HG03460 (cell line): ENCODE results near the gene ROR2.

Source experiments
- ATAC-seq: cut with Tn5 transposase; IDR thresholded peaks from one replicate; pipeline ENCODE4 v1.9.1; 2021; ENCODE audit not compliant: unreplicated experiment

The ROR2 gene

GRCh38 chr9:91753711-91754110 lies 196.3 kb downstream of the ROR2 start:
- no peak for ATAC-seq

- ATAC-seq, result no peak
These were observed 198.1 kb downstream of the ROR2 start for GRCh38 chr9:91751922-91752321.

GRCh38 chr9:91750343-91750742 lies 199.7 kb downstream of the ROR2 start:
- no peak for ATAC-seq

- ATAC-seq, result no peak
These were observed 203.1 kb downstream of the ROR2 start for GRCh38 chr9:91746904-91747303.

GRCh38 chr9:91746357-91746756 lies 203.7 kb downstream of the ROR2 start:
- ATAC-seq, result no peak

GRCh38 chr9:91744114-91744513 lies 205.9 kb downstream of the ROR2 start:
- no peak for ATAC-seq

GRCh38 chr9:91741522-91741921 lies 208.5 kb downstream of the ROR2 start:
- ATAC-seq, result no peak

- ATAC-seq, result no peak
These were observed 209.3 kb downstream of the ROR2 start for GRCh38 chr9:91740701-91741100.

- ATAC-seq, result no peak
These were observed 213.0 kb downstream of the ROR2 start for GRCh38 chr9:91736898-91737601.

GRCh38 chr9:91736311-91736710 lies 213.7 kb downstream of the ROR2 start:
- no peak for ATAC-seq

- ATAC-seq, result no peak
These were observed 215.0 kb downstream of the ROR2 start for GRCh38 chr9:91735049-91735448.

- no peak for ATAC-seq
These were observed 215.6 kb downstream of the ROR2 start for GRCh38 chr9:91734371-91734981.

- ATAC-seq, result no peak
These were observed 216.9 kb downstream of the ROR2 start for GRCh38 chr9:91733006-91733624.

- no peak for ATAC-seq
These were observed 217.6 kb downstream of the ROR2 start for GRCh38 chr9:91732187-91733005.

- ATAC-seq, result no peak
These were observed 219.2 kb downstream of the ROR2 start for GRCh38 chr9:91730806-91731205.

GRCh38 chr9:91729558-91729842 lies 220.5 kb downstream of the ROR2 start:
- ATAC-seq, result no peak

GRCh38 chr9:91727972-91728371 lies 222.1 kb downstream of the ROR2 start:
- ATAC-seq, result no peak

GRCh38 chr9:91727316-91727861 lies 222.6 kb downstream of the ROR2 start:
- ATAC-seq, result no peak

GRCh38 chr9:91726406-91727100 lies 223.5 kb downstream of the ROR2 start:
- no peak for ATAC-seq

GRCh38 chr9:91725651-91726050 lies 224.4 kb downstream of the ROR2 start:
- no peak for ATAC-seq
